H9 (cell line): ENCODE results near the gene CPNE5. TPM values are rescaled to one million over a fixed set of nuclear protein-coding genes. Genes with fewer than 3 reads are reported as not detected.

Experiments used
- DNase-seq: peaks from one replicate; pipeline ENCODE4 v3.0.0-alpha.2; 2017
- H2AFZ ChIP-seq: one replicate; pipeline ENCODE4 v1.6.1; 2013; ENCODE audit warnings: mild to moderate bottlenecking, low read length, control low read depth, moderate library complexity
- H2AK5ac ChIP-seq: 2 replicates; pipeline ENCODE4 v1.6.1; 2013; ENCODE audit warnings: low read length, control low read depth, mixed read lengths; ENCODE audit not compliant: insufficient read length
- H2BK120ac ChIP-seq: one replicate; pipeline ENCODE4 v1.6.1; 2013; ENCODE audit warnings: low read depth, mild to moderate bottlenecking, low read length, control low read depth, inconsistent platforms; ENCODE audit not compliant: poor library complexity, severe bottlenecking
- H2BK12ac ChIP-seq: 2 replicates; pipeline ENCODE4 v1.6.1; 2013; ENCODE audit warnings: low read length, control low read depth, mixed read lengths, low read depth; ENCODE audit not compliant: insufficient read length
- H2BK15ac ChIP-seq: 2 replicates; pipeline ENCODE4 v1.6.1; 2013; ENCODE audit warnings: low read depth, low read length, control low read depth
- H2BK20ac ChIP-seq: one replicate; pipeline ENCODE4 v1.6.1; 2013; ENCODE audit warnings: low read depth, mild to moderate bottlenecking, low read length, control low read depth, inconsistent platforms; ENCODE audit not compliant: poor library complexity, severe bottlenecking
- H2BK5ac ChIP-seq: 2 replicates; pipeline ENCODE4 v1.6.1; 2013; ENCODE audit warnings: low read length, control low read depth, mixed read lengths; ENCODE audit not compliant: insufficient read length
- H3K14ac ChIP-seq: 2 replicates; pipeline ENCODE4 v1.6.1; 2013; ENCODE audit warnings: low read length, control low read depth; ENCODE audit not compliant: insufficient read depth
- H3K18ac ChIP-seq: 2 replicates; pipeline ENCODE4 v1.6.1; 2013; ENCODE audit warnings: low read depth, mild to moderate bottlenecking, mixed read lengths, low read length, control low read depth; ENCODE audit not compliant: insufficient read length
- H3K23ac ChIP-seq: 2 replicates; pipeline ENCODE4 v1.6.1; 2013; ENCODE audit warnings: low read length, control low read depth, mixed read lengths, low read depth; ENCODE audit not compliant: insufficient read length
- H3K23me2 ChIP-seq: 2 replicates; pipeline ENCODE4 v1.6.1; 2013; ENCODE audit warnings: low read depth, mild to moderate bottlenecking, mixed read lengths, low read length, control low read depth; ENCODE audit not compliant: insufficient read length, poor library complexity, severe bottlenecking
- H3K27ac ChIP-seq: 2 replicates; pipeline ENCODE4 v1.5.1; 2013; ENCODE audit warnings: low read length, control low read depth, mixed read lengths, low read depth; ENCODE audit not compliant: insufficient read length
- H3K27me3 ChIP-seq: 2 replicates; pipeline ENCODE4 v1.6.1; 2013; ENCODE audit warnings: low read length, control low read depth, inconsistent platforms; ENCODE audit not compliant: insufficient read depth
- H3K4ac ChIP-seq: 2 replicates; pipeline ENCODE4 v1.6.1; 2013; ENCODE audit warnings: low read depth, mild to moderate bottlenecking, control low read depth, inconsistent platforms, low read length, moderate library complexity
- H3K4me1 ChIP-seq: 2 replicates; pipeline ENCODE4 v1.6.1; 2013; ENCODE audit warnings: low read length, control low read depth, inconsistent platforms; ENCODE audit not compliant: insufficient read depth
- H3K4me2 ChIP-seq: 2 replicates; pipeline ENCODE4 v1.6.1; 2013; ENCODE audit warnings: low read length, control low read depth, mixed read lengths; ENCODE audit not compliant: insufficient read length, insufficient read depth
- H3K56ac ChIP-seq: 2 replicates; pipeline ENCODE4 v1.6.1; 2013; ENCODE audit warnings: low read depth, mild to moderate bottlenecking, mixed read lengths, low read length, control low read depth; ENCODE audit not compliant: insufficient read length
- H3K79me1 ChIP-seq: 2 replicates; pipeline ENCODE4 v1.6.1; 2013; ENCODE audit warnings: low read depth, mild to moderate bottlenecking, moderate library complexity, low read length, control low read depth, inconsistent platforms; ENCODE audit not compliant: insufficient read depth, poor library complexity, severe bottlenecking
- H3K79me2 ChIP-seq: 2 replicates; pipeline ENCODE4 v1.6.1; 2013; ENCODE audit warnings: low read length, control low read depth, inconsistent platforms; ENCODE audit not compliant: insufficient read depth
- H3K9ac ChIP-seq: 2 replicates; pipeline ENCODE4 v1.6.1; 2013; ENCODE audit warnings: low read length, control low read depth, mixed read lengths; ENCODE audit not compliant: insufficient read length; ENCODE audit errors: extremely low read depth
- H3K9me3 ChIP-seq: one replicate; pipeline ENCODE4 v1.6.1; 2013; ENCODE audit warnings: low read depth, low read length, inconsistent platforms; ENCODE audit not compliant: control insufficient read depth
- H3T11ph ChIP-seq: one replicate; pipeline ENCODE4 v1.6.1; 2013; ENCODE audit warnings: mild to moderate bottlenecking, low read length, control low read depth, inconsistent platforms
- H4K20me1 ChIP-seq: one replicate; pipeline ENCODE4 v1.6.1; 2013; ENCODE audit not compliant: control insufficient read depth, insufficient read length, insufficient read depth
- H4K5ac ChIP-seq: 2 replicates; pipeline ENCODE4 v1.6.1; 2013; ENCODE audit warnings: low read depth, mild to moderate bottlenecking, mixed read lengths, low read length, control low read depth; ENCODE audit not compliant: insufficient read length
- H4K8ac ChIP-seq: replicated peaks from 2 replicates; pipeline ENCODE4 v1.6.1; 2013; ENCODE audit warnings: low read length, control low read depth, mixed read lengths, low read depth; ENCODE audit not compliant: insufficient read length
- H4K91ac ChIP-seq: 2 replicates; pipeline ENCODE4 v1.6.1; 2013; ENCODE audit warnings: low read depth, mild to moderate bottlenecking, moderate library complexity, mixed read lengths, low read length, control low read depth; ENCODE audit not compliant: insufficient read length
- H3K27ac Mint-ChIP-seq, 3 experiments: 2 replicates in 2 of 3; 3 replicates in 1 of 3; pipeline ENCODE4 v1.8.0; 2020 to 2021; ENCODE audit warnings: mixed read lengths in 3 of 3, mild to moderate bottlenecking in 1 of 3, moderate library complexity in 1 of 3
- H3K27me3 Mint-ChIP-seq: 2 replicates; pipeline ENCODE4 v1.8.0; 2021; ENCODE audit warnings: low read depth, mild to moderate bottlenecking, moderate library complexity, mixed read lengths
- H3K36me3 Mint-ChIP-seq, 3 experiments: 2 replicates in 2 of 3; 3 replicates in 1 of 3; pipeline ENCODE4 v1.8.0; 2020 to 2021; ENCODE audit warnings: low read depth in 3 of 3, mixed read lengths in 3 of 3; ENCODE audit not compliant: insufficient read depth in 1 of 3
- H3K4me1 Mint-ChIP-seq, 2 experiments: 2 replicates each; pipeline ENCODE4 v1.8.0; 2020; ENCODE audit warnings: mixed read lengths in 2 of 2
- H3K4me3 Mint-ChIP-seq, 2 experiments: 2 replicates in 1 of 2; 3 replicates in 1 of 2; pipeline ENCODE4 v1.8.0; 2020 to 2021; ENCODE audit warnings: mild to moderate bottlenecking in 2 of 2, mixed read lengths in 2 of 2, moderate library complexity in 1 of 2
- H3K9me3 Mint-ChIP-seq, 2 experiments: 2 replicates in 1 of 2; 3 replicates in 1 of 2; pipeline ENCODE4 v1.8.0; 2020; ENCODE audit warnings: mild to moderate bottlenecking in 2 of 2, mixed read lengths in 2 of 2, moderate library complexity in 1 of 2
- CTCF ChIP-seq: fragments of 200-600 bp; sonication (generic); conservative IDR thresholded peaks from 3 replicates; pipeline ENCODE4 v1.8.0; 2021; ENCODE audit warnings: antibody characterized with exemption, mild to moderate bottlenecking
- WGBS: extraction: QIAGEN DNeasy Blood & Tissue Kit; methylation state at CpG from one replicate; pipeline ENCODE4 v1.1.7; 2013; ENCODE audit warnings: missing lambda C conversion rate, low lambda C conversion rate, mixed read lengths; ENCODE audit not compliant: insufficient read length; ENCODE audit errors: extremely low coverage; 5-methylcytosine and 5-hydroxymethylcytosine counted together
- total RNA-seq: library from RNA; stranded (reverse); gene quantifications from 2 replicates; pipeline ENCODE4 v1.2.1, GENCODE V29; 2021

CPNE5 gene
- total RNA-seq, 1 experiment from 2014 or later = 0.52 TPM

DNA sequence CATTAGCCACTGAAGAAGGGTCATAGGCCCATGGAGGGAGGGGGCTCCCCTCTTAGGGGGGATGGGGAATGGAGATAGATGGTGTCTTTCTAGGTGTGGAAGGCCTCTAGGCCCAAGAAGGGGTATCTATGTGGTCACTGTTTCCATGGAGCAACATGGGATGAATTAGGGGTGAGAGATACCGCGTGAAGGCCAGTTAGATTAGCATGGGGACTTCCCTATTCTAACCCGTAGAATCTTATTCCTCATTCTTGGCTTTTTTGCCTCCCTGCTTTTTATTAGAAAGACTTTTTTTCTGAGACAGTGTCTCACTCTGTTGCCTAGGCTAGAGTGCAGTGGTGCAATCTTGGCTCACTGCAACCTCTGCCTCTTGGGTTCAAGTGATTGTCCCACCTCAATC is 138.4 kb downstream of the CPNE5 start:
- Histone ChIP-seq H3K23ac (no peak overlapping the region), H3K9ac (no peak overlapping the region), H3K4me2 (no peak overlapping the region), H3K4ac (no peak overlapping the region), H4K5ac (no peak overlapping the region), H3K79me2 (no peaks in the 10 kb centered on the region), H2AK5ac (no peak overlapping the region), H2BK12ac (no peak overlapping the region), H3K27ac (no peak overlapping the region), H3K27me3 (no peaks in the 10 kb centered on the region), H2AFZ (no peak overlapping the region), H4K8ac (no peak overlapping the region), H2BK15ac (no peak overlapping the region), H2BK20ac (no peak overlapping the region), H3K9me3 (no peaks in the 10 kb centered on the region), H3K56ac (no peak overlapping the region), H4K20me1 (no peaks in the 10 kb centered on the region), H2BK5ac (no peak overlapping the region), H2BK120ac (no peak overlapping the region), H3K18ac (no peak overlapping the region), H3K79me1 (no peaks in the 10 kb centered on the region), H4K91ac (no peak overlapping the region), H3T11ph (no peak overlapping the region), H3K14ac (no peak overlapping the region), H3K4me1 (no peaks in the 10 kb centered on the region), H3K23me2 (no peaks in the 10 kb centered on the region)
- no peak for DNase-seq
- Mint-ChIP-seq H3K4me1 (no peaks in the 10 kb centered on the region), H3K27ac (no peak overlapping the region), H3K4me3 (no peak overlapping the region), H3K9me3 (no peaks in the 10 kb centered on the region), H3K36me3 (no peaks in the 10 kb centered on the region), H3K27me3 (peaks cover 3% of the 10 kb centered on the region; the same call in 1 of the 2 replicates)
- TF ChIP-seq CTCF = no peak
- no CpG with 5 or more reads among the region's 3 CpGs for WGBS
